ENCODE data around the gene EMSY.
"Not testable (repeated sequence)": the region's sequence is repeated elsewhere in the genome, so short reads cannot be mapped to it uniquely, and the experiment has no call there.

EMSY gene

GRCh38 chr11:76564364-76564763, 119.5 kb downstream of the EMSY start:
- no peak overlapping the region for H3K4me3 ChIP-seq (replicated peaks; ENCODE audit: low read depth, low read length)
- DNase-seq (ENCODE audit: low read depth), result peak; percentile 21
- TF ChIP-seq, protein P1, sequence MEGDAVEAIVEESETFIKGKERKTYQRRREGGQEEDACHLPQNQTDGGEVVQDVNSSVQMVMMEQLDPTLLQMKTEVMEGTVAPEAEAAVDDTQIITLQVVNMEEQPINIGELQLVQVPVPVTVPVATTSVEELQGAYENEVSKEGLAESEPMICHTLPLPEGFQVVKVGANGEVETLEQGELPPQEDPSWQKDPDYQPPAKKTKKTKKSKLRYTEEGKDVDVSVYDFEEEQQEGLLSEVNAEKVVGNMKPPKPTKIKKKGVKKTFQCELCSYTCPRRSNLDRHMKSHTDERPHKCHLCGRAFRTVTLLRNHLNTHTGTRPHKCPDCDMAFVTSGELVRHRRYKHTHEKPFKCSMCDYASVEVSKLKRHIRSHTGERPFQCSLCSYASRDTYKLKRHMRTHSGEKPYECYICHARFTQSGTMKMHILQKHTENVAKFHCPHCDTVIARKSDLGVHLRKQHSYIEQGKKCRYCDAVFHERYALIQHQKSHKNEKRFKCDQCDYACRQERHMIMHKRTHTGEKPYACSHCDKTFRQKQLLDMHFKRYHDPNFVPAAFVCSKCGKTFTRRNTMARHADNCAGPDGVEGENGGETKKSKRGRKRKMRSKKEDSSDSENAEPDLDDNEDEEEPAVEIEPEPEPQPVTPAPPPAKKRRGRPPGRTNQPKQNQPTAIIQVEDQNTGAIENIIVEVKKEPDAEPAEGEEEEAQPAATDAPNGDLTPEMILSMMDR (IDR thresholded peaks at IDR 0.05; ENCODE audit: low read length, missing control alignments), result peak; percentile 8

DNA sequence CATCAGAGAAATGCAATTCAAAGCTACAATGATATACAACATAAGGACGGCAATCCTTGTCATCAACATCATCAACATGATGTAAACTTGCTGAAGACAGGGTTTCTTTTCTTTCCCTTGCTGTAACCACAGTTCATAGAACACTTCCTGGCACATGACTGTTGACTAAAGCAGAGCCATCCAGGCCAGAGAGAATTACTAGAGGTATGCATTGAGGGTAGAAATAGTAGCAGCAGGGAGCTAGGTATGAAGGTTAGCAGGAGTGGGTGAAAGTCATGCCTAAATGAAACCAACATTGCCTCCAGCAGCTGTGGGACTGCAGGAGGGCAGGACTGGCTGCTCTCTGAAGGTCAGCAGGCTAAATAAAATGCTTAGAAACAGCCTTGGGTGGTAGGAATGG, 122.0 kb downstream of the EMSY start:
- TF ChIP-seq, protein P1 (IDR thresholded peaks at IDR 0.05; ENCODE audit: low read length, missing control alignments), result no peak
- DNase-seq (ENCODE audit: low read depth), result no peak
- H3K4me3 ChIP-seq (replicated peaks; ENCODE audit: low read depth, low read length), result no peak overlapping the region

DNA sequence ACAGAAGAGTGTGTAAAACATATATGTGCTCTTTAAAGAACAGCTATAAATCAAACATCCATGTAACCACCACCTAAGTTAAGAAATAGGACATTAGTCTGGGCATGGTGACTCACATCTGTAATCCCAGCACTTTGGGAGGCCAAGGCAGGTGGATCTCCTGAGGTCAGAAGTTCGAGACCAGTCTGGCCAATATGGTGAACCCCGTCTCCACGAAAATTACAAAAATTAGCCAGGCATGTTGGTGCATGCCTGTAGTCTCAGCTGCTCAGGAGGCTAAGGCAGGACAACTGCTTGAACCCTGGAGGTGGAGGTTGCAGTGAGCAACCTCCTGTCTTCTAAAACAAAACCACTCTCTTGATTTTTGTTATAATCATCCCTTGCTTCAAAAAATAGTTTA, 122.4 kb downstream of the EMSY start:
- TF ChIP-seq, protein P1 (IDR thresholded peaks at IDR 0.05; ENCODE audit: low read length, missing control alignments), result no peak
- H3K4me3 ChIP-seq (replicated peaks; ENCODE audit: low read depth, low read length), result no peak overlapping the region
- DNase-seq (ENCODE audit: low read depth), result no peak

- TF ChIP-seq, protein P1 (IDR thresholded peaks at IDR 0.05; ENCODE audit: low read length, missing control alignments), result no peak
- DNase-seq (ENCODE audit: low read depth), result no peak
- H3K4me3 ChIP-seq (replicated peaks; ENCODE audit: low read depth, low read length), result no peak overlapping the region
Measured at GRCh38 chr11:76568139-76568538, 123.3 kb downstream of the EMSY start.

GRCh38 chr11:76568621-76569020, 123.8 kb downstream of the EMSY start:
- TF ChIP-seq, protein P1 (IDR thresholded peaks at IDR 0.05; ENCODE audit: low read length, missing control alignments), result no peak
- H3K4me3 ChIP-seq (replicated peaks; ENCODE audit: low read depth, low read length), result no peak overlapping the region
- DNase-seq (ENCODE audit: low read depth), result no peak

DNA sequence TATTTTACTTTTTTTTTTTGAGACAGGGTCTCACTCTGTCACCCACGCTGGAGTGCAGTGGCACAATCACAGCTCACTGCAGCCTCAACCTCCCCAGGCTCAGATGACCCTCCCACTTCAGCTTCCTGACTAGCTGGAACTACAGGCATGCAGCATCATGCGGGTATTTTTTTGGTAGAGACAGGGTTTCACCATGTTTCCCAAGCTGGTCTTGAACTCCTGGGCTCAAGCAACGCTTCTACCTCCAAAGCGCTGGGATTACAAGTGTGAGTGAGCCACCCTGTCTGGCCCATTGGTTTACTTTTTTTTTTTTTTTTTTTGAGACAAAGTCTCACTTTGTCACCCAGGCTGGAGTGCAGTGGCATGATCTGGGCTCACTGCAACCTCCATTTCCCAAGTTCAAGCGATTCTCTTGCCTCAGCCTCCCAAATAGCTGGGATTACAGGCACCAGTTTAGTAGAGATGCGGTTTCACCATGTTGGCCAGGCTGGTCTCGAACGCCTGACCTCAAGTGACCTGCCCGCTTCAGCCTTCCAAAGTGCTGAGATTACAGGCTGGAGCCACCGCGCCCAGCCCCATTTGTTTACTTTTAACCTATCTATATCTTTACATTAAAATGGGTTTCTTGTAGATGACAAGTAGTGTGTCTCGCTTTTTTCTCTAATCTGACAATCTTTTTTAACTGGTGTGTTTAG, 127.5 kb downstream of the EMSY start:
- not testable (repeated sequence) for DNase-seq (ENCODE audit: low read depth); H3K4me3 ChIP-seq (replicated peaks; ENCODE audit: low read depth, low read length)

DNA sequence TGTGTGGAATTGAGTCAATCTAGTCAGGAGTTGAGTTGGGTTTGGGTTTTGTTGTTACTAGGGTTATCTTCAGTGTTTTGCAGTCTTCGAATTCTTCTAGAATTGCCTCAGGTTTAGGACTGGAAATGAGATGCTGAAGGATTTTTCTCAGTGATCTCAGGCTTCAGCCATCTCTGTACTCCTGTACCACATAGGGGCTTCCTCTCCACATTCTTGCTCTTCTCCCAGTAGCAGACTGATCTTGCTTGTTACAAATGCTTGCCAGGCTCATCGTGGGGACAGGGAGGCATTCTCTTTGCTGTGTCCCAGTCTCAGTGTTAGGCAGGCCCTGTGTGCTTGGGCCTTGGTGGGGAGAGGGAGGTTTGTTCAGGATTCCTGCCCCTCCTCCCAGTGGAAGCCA, 129.6 kb downstream of the EMSY start:
- H3K4me3 ChIP-seq (replicated peaks; ENCODE audit: low read depth, low read length), result no peak overlapping the region
- TF ChIP-seq, protein P1 (IDR thresholded peaks at IDR 0.05; ENCODE audit: low read length, missing control alignments), result no peak
- peak; percentile 37 for DNase-seq (ENCODE audit: low read depth)

All from fibroblast of pulmonary artery (primary cell).